SK-N-SH treated with all-trans-retinoic acid at 6 μM for 48 hours (cell line): ENCODE data around the gene CMIP.

Source experiments
- ATAC-seq: fragments of 200-7000 bp; cut with Tn5 transposase; 3 replicates; pipeline ENCODE4 v1.9.1; 2020; ENCODE audit warnings: mild to moderate bottlenecking, moderate library complexity
- ARNTL ChIP-seq: fragments of 450-650 bp; formaldehyde crosslinking; IDR thresholded peaks from 2 replicates; pipeline ENCODE4 v1.5.0; 2020; ENCODE audit warnings: low read depth, mild to moderate bottlenecking, moderate library complexity, borderline replicate concordance
- BACH2 ChIP-seq: fragments of 250-450 bp; sonication (Bioruptor Pico); IDR thresholded peaks from 2 replicates; pipeline ENCODE4 v1.9.0; 2021; ENCODE audit warnings: mild to moderate bottlenecking, borderline replicate concordance
- CSDC2 ChIP-seq: fragments of 250-450 bp; sonication (Bioruptor Pico); IDR thresholded peaks from 2 replicates; pipeline ENCODE4 v1.5.0; 2020; ENCODE audit warnings: mild to moderate bottlenecking, moderate library complexity
- ESRRG ChIP-seq: fragments of 250-450 bp; sonication (Bioruptor Pico); IDR thresholded peaks from 2 replicates; pipeline ENCODE4 v1.6.1; 2021; ENCODE audit warnings: mild to moderate bottlenecking
- ISL1 ChIP-seq: fragments of 250-450 bp; sonication (Bioruptor Pico); IDR thresholded peaks from 2 replicates; pipeline ENCODE4 v2.1.2; 2022; ENCODE audit warnings: mild to moderate bottlenecking, moderate library complexity
- OSR1 ChIP-seq: fragments of 250-450 bp; sonication (Bioruptor Pico); IDR thresholded peaks from 2 replicates; pipeline ENCODE4 v1.8.0; 2022; ENCODE audit warnings: moderate library complexity, mild to moderate bottlenecking, inconsistent platforms
- PPARA ChIP-seq: fragments of 250-450 bp; sonication (Bioruptor Pico); IDR thresholded peaks from 2 replicates; pipeline ENCODE4 v1.5.0; 2020; ENCODE audit warnings: mild to moderate bottlenecking, borderline replicate concordance
- SNAI2 ChIP-seq: fragments of 250-450 bp; sonication (Bioruptor Pico); IDR thresholded peaks from 2 replicates; pipeline ENCODE4 v1.5.0; 2020; ENCODE audit warnings: mild to moderate bottlenecking, moderate library complexity
- TOX ChIP-seq: fragments of 250-450 bp; sonication (Bioruptor Pico); IDR thresholded peaks from 2 replicates; pipeline ENCODE4 v1.8.0; 2021; ENCODE audit warnings: mild to moderate bottlenecking, moderate library complexity, borderline replicate concordance
- TSHZ2 ChIP-seq: fragments of 250-450 bp; sonication (Bioruptor Pico); IDR thresholded peaks from 2 replicates; pipeline ENCODE4 v1.5.0; 2020; ENCODE audit warnings: mild to moderate bottlenecking, moderate library complexity
- ZC3H10 ChIP-seq: fragments of 250-450 bp; sonication (Bioruptor Pico); IDR thresholded peaks from 2 replicates; pipeline ENCODE4 v1.5.1; 2021; ENCODE audit warnings: mild to moderate bottlenecking, moderate library complexity
- ZFP30 ChIP-seq: fragments of 450-650 bp; formaldehyde crosslinking; IDR thresholded peaks from 2 replicates; pipeline ENCODE4 v1.5.0; 2022; ENCODE audit warnings: mild to moderate bottlenecking, moderate library complexity
- ZNF70 ChIP-seq: fragments of 450-650 bp; formaldehyde crosslinking; IDR thresholded peaks from 2 replicates; pipeline ENCODE4 v1.5.0; 2020; ENCODE audit warnings: mild to moderate bottlenecking, moderate library complexity
- ZNF8 ChIP-seq: fragments of 450-650 bp; formaldehyde crosslinking; IDR thresholded peaks from 2 replicates; pipeline ENCODE4 v1.5.0; 2020; ENCODE audit warnings: mild to moderate bottlenecking, moderate library complexity
- TF ChIP-seq, protein P1 (sequence below): fragments of 250-450 bp; sonication (Bioruptor Pico); IDR thresholded peaks from 2 replicates; pipeline ENCODE4 v1.8.0; 2020; ENCODE audit warnings: mild to moderate bottlenecking, moderate library complexity, borderline replicate concordance
- TF ChIP-seq, protein P2 (sequence below): fragments of 250-450 bp; sonication (Bioruptor Pico); IDR thresholded peaks from 2 replicates; pipeline ENCODE4 v1.8.0; 2021; ENCODE audit warnings: low read depth, mild to moderate bottlenecking, moderate library complexity, borderline replicate concordance
- TF ChIP-seq, protein P3 (sequence below): fragments of 250-450 bp; sonication (Bioruptor Pico); IDR thresholded peaks from 2 replicates; pipeline ENCODE4 v1.5.1; 2020; ENCODE audit warnings: low read depth, mild to moderate bottlenecking, moderate library complexity

CMIP gene

DNA sequence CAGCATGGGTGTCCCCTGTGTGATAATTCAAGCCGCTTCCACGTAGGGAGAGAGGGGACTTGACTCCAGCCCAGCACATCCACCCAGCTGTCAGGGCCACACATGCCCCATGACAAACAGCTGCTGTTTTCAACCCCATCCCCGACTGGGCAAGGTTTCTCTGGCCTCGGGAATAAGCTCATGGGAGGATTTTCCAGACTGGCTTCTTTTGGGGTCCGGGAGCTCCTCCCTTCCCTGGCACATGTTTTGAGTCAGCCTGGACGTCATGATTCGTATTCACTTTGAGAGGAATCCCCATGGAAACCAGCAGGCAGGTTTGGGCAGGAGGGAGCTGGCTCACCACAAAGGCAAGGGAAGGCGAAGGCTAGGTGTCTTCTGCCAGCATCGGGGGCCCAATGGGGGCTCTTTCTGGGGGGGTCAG lies 156.4 kb downstream of the CMIP start:
- peak; percentile 78 for ATAC-seq
- no peak for TF ChIP-seq ZC3H10 (CRISPR knock-in tag)
- TF ChIP-seq BACH2 (CRISPR knock-in tag), result no peak
- TF ChIP-seq ZNF70, result no peak

- no peak for TF ChIP-seq ZNF8
- no peak for TF ChIP-seq CSDC2 (CRISPR knock-in tag)
- TF ChIP-seq SNAI2 (CRISPR knock-in tag), result peak; percentile 49; the same call in 1 of the 2 replicates
- TF ChIP-seq, protein P1, sequence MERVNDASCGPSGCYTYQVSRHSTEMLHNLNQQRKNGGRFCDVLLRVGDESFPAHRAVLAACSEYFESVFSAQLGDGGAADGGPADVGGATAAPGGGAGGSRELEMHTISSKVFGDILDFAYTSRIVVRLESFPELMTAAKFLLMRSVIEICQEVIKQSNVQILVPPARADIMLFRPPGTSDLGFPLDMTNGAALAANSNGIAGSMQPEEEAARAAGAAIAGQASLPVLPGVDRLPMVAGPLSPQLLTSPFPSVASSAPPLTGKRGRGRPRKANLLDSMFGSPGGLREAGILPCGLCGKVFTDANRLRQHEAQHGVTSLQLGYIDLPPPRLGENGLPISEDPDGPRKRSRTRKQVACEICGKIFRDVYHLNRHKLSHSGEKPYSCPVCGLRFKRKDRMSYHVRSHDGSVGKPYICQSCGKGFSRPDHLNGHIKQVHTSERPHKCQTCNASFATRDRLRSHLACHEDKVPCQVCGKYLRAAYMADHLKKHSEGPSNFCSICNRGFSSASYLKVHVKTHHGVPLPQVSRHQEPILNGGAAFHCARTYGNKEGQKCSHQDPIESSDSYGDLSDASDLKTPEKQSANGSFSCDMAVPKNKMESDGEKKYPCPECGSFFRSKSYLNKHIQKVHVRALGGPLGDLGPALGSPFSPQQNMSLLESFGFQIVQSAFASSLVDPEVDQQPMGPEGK (CRISPR knock-in tag), result no peak
- TF ChIP-seq PPARA (CRISPR knock-in tag), result no peak
- no peak for TF ChIP-seq OSR1
Observed at GRCh38 chr16:81601601-81602255, 157.1 kb downstream of the CMIP start.

DNA sequence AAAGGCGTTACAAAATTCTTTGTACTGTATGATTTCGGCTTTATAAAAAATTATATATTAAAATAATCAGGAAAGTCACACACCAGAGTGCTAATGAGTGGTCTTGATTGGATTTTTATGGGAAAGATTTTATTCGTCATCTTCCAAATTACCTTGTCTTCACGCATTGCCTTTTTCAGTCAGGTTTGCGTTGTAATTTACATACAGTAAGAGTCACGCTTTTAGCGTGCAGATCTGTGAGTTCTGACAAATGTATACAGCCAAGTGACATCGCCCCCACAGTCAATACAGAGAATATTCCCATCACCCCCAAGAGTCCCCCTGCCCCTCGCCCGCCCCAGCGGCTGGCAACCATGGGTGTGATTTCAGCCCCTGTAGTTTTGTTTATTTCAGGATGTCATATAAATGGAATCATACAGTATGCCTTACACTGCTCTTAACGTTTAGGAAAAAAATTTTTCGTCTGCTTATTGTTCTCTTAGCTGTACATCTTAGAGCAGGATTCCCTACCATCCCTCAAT lies 157.7 kb downstream of the CMIP start:
- TF ChIP-seq ZNF8, result no peak
- TF ChIP-seq, all 23 proteins: peak for 0
- ATAC-seq, result no peak

More at GRCh38 chr16:81601601-81602255, 157.1 kb downstream of the CMIP start:
- no peak for ATAC-seq

GRCh38 chr16:81602792-81603191 lies 158.2 kb downstream of the CMIP start:
- TF ChIP-seq OSR1 (no peak), ZNF8 (no peak)
- no peak for ATAC-seq

DNA sequence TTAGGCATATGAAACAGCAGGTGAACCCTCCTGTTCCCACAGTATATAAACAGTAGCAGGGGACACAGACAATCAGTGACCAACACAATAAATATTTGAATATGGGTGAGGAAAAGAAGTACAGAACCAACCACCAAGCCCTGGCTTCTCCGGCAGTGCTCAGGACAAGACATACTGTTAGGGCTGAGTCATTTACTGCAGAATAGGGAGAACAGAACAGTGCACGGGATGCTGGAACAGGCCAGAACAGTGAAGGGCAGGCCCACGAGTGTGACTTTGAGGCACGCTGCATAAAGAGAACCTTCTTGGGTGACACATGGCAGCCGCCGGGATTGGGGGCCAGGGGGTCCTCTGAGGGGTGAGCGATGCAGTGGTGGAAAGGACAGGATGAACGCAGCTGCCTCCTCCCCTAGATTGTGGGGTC lies 160.4 kb downstream of the CMIP start:
- no peak for TF ChIP-seq ZFP30 (CRISPR knock-in tag)
- TF ChIP-seq ISL1, result no peak
- peak; percentile 46; the same call in 2 of the 3 replicates for ATAC-seq

DNA sequence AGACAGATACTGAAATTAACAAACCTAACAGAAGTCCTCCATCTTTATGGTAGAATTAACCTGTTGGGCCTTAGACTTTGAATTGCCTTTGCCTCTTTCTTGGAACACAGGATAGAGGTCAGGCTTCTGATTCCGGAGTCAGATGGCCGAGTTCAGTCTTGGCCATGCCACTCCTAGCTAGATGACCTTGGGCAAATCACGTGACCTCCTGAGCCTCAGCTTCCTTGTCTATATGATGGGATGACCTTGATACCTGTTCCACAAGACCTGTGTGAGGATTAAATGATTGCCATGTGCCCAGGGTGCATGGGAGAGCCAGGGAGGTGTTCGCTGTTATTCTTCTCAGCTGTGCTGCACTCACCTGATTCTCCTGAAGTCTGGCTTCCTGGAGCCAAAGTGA lies 161.4 kb downstream of the CMIP start:
- no peak for ATAC-seq
- TF ChIP-seq TOX (CRISPR knock-in tag), result no peak
- TF ChIP-seq ZNF8, result no peak
- TF ChIP-seq ESRRG (CRISPR knock-in tag), result no peak
- TF ChIP-seq, protein P2, sequence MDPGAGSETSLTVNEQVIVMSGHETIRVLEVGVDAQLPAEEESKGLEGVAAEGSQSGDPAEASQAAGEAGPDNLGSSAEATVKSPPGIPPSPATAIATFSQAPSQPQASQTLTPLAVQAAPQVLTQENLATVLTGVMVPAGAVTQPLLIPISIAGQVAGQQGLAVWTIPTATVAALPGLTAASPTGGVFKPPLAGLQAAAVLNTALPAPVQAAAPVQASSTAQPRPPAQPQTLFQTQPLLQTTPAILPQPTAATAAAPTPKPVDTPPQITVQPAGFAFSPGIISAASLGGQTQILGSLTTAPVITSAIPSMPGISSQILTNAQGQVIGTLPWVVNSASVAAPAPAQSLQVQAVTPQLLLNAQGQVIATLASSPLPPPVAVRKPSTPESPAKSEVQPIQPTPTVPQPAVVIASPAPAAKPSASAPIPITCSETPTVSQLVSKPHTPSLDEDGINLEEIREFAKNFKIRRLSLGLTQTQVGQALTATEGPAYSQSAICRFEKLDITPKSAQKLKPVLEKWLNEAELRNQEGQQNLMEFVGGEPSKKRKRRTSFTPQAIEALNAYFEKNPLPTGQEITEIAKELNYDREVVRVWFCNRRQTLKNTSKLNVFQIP (CRISPR knock-in tag), result no peak
- no peak for TF ChIP-seq TSHZ2 (CRISPR knock-in tag)
- TF ChIP-seq, protein P3, sequence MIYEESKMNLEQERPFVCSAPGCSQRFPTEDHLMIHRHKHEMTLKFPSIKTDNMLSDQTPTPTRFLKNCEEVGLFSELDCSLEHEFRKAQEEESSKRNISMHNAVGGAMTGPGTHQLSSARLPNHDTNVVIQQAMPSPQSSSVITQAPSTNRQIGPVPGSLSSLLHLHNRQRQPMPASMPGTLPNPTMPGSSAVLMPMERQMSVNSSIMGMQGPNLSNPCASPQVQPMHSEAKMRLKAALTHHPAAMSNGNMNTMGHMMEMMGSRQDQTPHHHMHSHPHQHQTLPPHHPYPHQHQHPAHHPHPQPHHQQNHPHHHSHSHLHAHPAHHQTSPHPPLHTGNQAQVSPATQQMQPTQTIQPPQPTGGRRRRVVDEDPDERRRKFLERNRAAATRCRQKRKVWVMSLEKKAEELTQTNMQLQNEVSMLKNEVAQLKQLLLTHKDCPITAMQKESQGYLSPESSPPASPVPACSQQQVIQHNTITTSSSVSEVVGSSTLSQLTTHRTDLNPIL (CRISPR knock-in tag), result no peak
- TF ChIP-seq, protein P1 (CRISPR knock-in tag), result no peak
- no peak for TF ChIP-seq OSR1
- no peak for TF ChIP-seq ARNTL
- TF ChIP-seq BACH2 (CRISPR knock-in tag), result no peak
- TF ChIP-seq PPARA (CRISPR knock-in tag), result no peak
- no peak for TF ChIP-seq SNAI2 (CRISPR knock-in tag)
- TF ChIP-seq ZNF70, result no peak
- no peak for TF ChIP-seq CSDC2 (CRISPR knock-in tag)
